Neuronal stem cell (in vitro differentiated cells): ENCODE results near the gene MROH9. TPM values are rescaled to one million over a fixed set of nuclear protein-coding genes. Genes with fewer than 3 reads are reported as not detected.

ENCODE experiments used
- DNase-seq: peaks from one replicate; pipeline ENCODE4 v3.0.0-alpha.2; 2013; ENCODE audit warnings: low spot score
- H2AFZ ChIP-seq: one replicate; pipeline ENCODE4 v1.6.1; 2013; ENCODE audit warnings: mild to moderate bottlenecking, low read length, inconsistent platforms
- H2AK5ac ChIP-seq: 2 replicates; pipeline ENCODE4 v1.6.1; 2013; ENCODE audit warnings: low read depth, mild to moderate bottlenecking, inconsistent platforms, low read length, moderate library complexity, mixed read lengths
- H2BK120ac ChIP-seq: 2 replicates; pipeline ENCODE4 v1.6.1; 2013; ENCODE audit warnings: low read depth, mild to moderate bottlenecking, inconsistent platforms, low read length, moderate library complexity, mixed read lengths
- H2BK12ac ChIP-seq: one replicate; pipeline ENCODE4 v1.6.1; 2013; ENCODE audit warnings: low read length, inconsistent platforms
- H2BK15ac ChIP-seq: 2 replicates; pipeline ENCODE4 v1.6.1; 2013; ENCODE audit warnings: mild to moderate bottlenecking, low read length, inconsistent platforms, mixed read lengths
- H2BK5ac ChIP-seq: one replicate; pipeline ENCODE4 v1.6.1; 2013; ENCODE audit warnings: inconsistent platforms, mild to moderate bottlenecking, low read length, moderate library complexity
- H3K14ac ChIP-seq: one replicate; pipeline ENCODE4 v1.6.1; 2013; ENCODE audit warnings: low read length, inconsistent platforms
- H3K18ac ChIP-seq: 2 replicates; pipeline ENCODE4 v1.6.1; 2013; ENCODE audit warnings: low read length, inconsistent platforms
- H3K23ac ChIP-seq: 2 replicates; pipeline ENCODE4 v1.6.1; 2013; ENCODE audit warnings: low read depth, mild to moderate bottlenecking, mixed read lengths, low read length, inconsistent platforms; ENCODE audit not compliant: poor library complexity
- H3K27ac ChIP-seq: replicated peaks from 3 replicates; pipeline ENCODE4 v1.5.1; 2013; ENCODE audit warnings: low read length, inconsistent platforms
- H3K27me3 ChIP-seq, 3 experiments: 2 replicates each; pipeline ENCODE4 v1.6.1; 2013; ENCODE audit warnings: low read length in 3 of 3, mild to moderate bottlenecking in 2 of 3, inconsistent platforms in 1 of 3, low read depth in 1 of 3, mixed read lengths in 1 of 3, moderate library complexity in 1 of 3; ENCODE audit not compliant: control insufficient read depth in 3 of 3, insufficient read depth in 3 of 3
- H3K36me3 ChIP-seq, 2 donors: replicated peaks in 1 of 2; 2 replicates each; pipeline ENCODE4 v1.6.1; 2013; ENCODE audit warnings: low read length in 2 of 2; ENCODE audit not compliant: control insufficient read depth in 2 of 2, insufficient read depth in 2 of 2
- H3K4ac ChIP-seq: 2 replicates; pipeline ENCODE4 v1.6.1; 2013; ENCODE audit warnings: inconsistent platforms, mild to moderate bottlenecking, low read length, moderate library complexity
- H3K4me1 ChIP-seq, 2 donors: 1 replicate in 1 of 2; 2 replicates in 1 of 2; pipeline ENCODE4 v1.6.1; 2013; ENCODE audit warnings: low read length in 2 of 2, low read depth in 1 of 2; ENCODE audit not compliant: control insufficient read depth in 2 of 2, insufficient read depth in 1 of 2
- H3K4me2 ChIP-seq: one replicate; pipeline ENCODE4 v1.6.1; 2013; ENCODE audit warnings: mild to moderate bottlenecking, low read length, inconsistent platforms; ENCODE audit not compliant: insufficient read depth, poor library complexity, severe bottlenecking
- H3K4me3 ChIP-seq, 2 donors: 2 replicates each; pipeline ENCODE4 v1.5.1; 2013; ENCODE audit warnings: low read length in 2 of 2, mild to moderate bottlenecking in 2 of 2, inconsistent platforms in 1 of 2, moderate library complexity in 1 of 2
- H3K79me1 ChIP-seq: one replicate; pipeline ENCODE4 v1.6.1; 2013; ENCODE audit warnings: low read depth, mild to moderate bottlenecking, inconsistent platforms, low read length, moderate library complexity
- H3K9ac ChIP-seq: one replicate; pipeline ENCODE4 v1.6.1; 2013; ENCODE audit warnings: mild to moderate bottlenecking, low read depth, low read length, inconsistent platforms; ENCODE audit not compliant: poor library complexity
- H3K9me3 ChIP-seq, 2 donors: replicated peaks in 1 of 2; 2 replicates each; pipeline versions ENCODE3 to v1.6.1; 2013; ENCODE audit warnings: low read length in 2 of 2, mild to moderate bottlenecking in 2 of 2, inconsistent platforms in 1 of 2, low read depth in 1 of 2, mixed read lengths in 1 of 2, moderate library complexity in 1 of 2; ENCODE audit not compliant: control insufficient read depth in 2 of 2, insufficient read depth in 1 of 2
- H4K8ac ChIP-seq: one replicate; pipeline ENCODE4 v1.6.1; 2013; ENCODE audit warnings: low read depth, mild to moderate bottlenecking, inconsistent platforms, low read length, moderate library complexity
- H4K91ac ChIP-seq: one replicate; pipeline ENCODE4 v1.6.1; 2013; ENCODE audit warnings: low read length, low read depth, mild to moderate bottlenecking, inconsistent platforms; ENCODE audit not compliant: poor library complexity
- WGBS, 2 donors: extraction: QIAGEN DNeasy Blood & Tissue Kit; methylation state at CpG; one replicate each; pipeline ENCODE4 v1.1.7; 2013; ENCODE audit warnings: missing lambda C conversion rate in 2 of 2, mixed read lengths in 1 of 2; ENCODE audit not compliant: insufficient read length in 2 of 2, insufficient replicate concordance in 1 of 2; ENCODE audit errors: extremely low coverage in 2 of 2; 5-methylcytosine and 5-hydroxymethylcytosine counted together
- polyA plus RNA-seq, 2 experiments: library from polyadenylated mRNA; stranded (reverse); fragments of 200-250 nt; gene quantifications; one replicate each; pipeline ENCODE4 v1.2.3, GENCODE V29; 2013

Gene MROH9
- not detected for polyA plus RNA-seq (2013, experiment 1 of 2)
- polyA plus RNA-seq (2013, experiment 2 of 2): not detected

GRCh38 chr1:170935231-170935630, at the start of gene MROH9:
Gene MROH9 (plus strand): TSS chr1:170935534. CDS start chr1:170945557, 10,023 bp downstream.
- Histone ChIP-seq H3K27ac (no peak within 1 kb of the TSS), H3K27me3 (no peaks in the 10 kb centered on the region)
- DNase-seq: no peak

GRCh38 chr1:170885551-170885950, 49.8 kb upstream of the MROH9 start:
- Histone ChIP-seq H2AK5ac (no peak overlapping the region), H3K4ac (no peak overlapping the region), H3K36me3 (no peaks in the 10 kb centered on the region), H3K18ac (no peak overlapping the region), H2BK120ac (no peak overlapping the region), H3K23ac (no peak overlapping the region), H2BK12ac (no peak overlapping the region), H3K4me2 (no peak overlapping the region), H3K4me3 (no peak overlapping the region), H2BK5ac (no peak overlapping the region), H3K27me3 (no peaks in the 10 kb centered on the region), H4K8ac (no peak overlapping the region), H3K9ac (no peak overlapping the region), H2AFZ (no peak overlapping the region), H3K79me1 (no peaks in the 10 kb centered on the region), H3K27ac (no peak overlapping the region), H3K9me3 (no peaks in the 10 kb centered on the region), H3K4me1 (no peaks in the 10 kb centered on the region), H4K91ac (no peak overlapping the region), H3K14ac (no peak overlapping the region), H2BK15ac (no peak overlapping the region)
- no peak for DNase-seq
- no CpG with 5 or more reads among the region's 3 CpGs for WGBS, 2 donors

More at GRCh38 chr1:170935231-170935630, at the start of gene MROH9:
- no peak within 1 kb of the TSS for H3K4ac ChIP-seq
- no peak within 1 kb of the TSS for H2BK5ac ChIP-seq
- H3K4me2 ChIP-seq: no peak within 1 kb of the TSS
- no peaks in the 10 kb centered on the region for H3K9me3 ChIP-seq
- no peak within 1 kb of the TSS for H2AFZ ChIP-seq
- no peaks in the 10 kb centered on the region for H3K4me1 ChIP-seq
- no peak within 1 kb of the TSS for H4K91ac ChIP-seq
- H2BK12ac ChIP-seq: no peak within 1 kb of the TSS
- no peak within 1 kb of the TSS for H3K4me3 ChIP-seq
- no CpG with 5 or more reads among the region's 2 CpGs for WGBS, 2 donors
- H2BK120ac ChIP-seq: no peak within 1 kb of the TSS
- H3K36me3 ChIP-seq: no peaks in the 10 kb centered on the region
- H4K8ac ChIP-seq: no peak within 1 kb of the TSS
- no peak within 1 kb of the TSS for H3K14ac ChIP-seq
- no peak within 1 kb of the TSS for H2AK5ac ChIP-seq
- no peak within 1 kb of the TSS for H3K18ac ChIP-seq
- no peak within 1 kb of the TSS for H2BK15ac ChIP-seq
- H3K23ac ChIP-seq: no peak within 1 kb of the TSS
- no peak within 1 kb of the TSS for H3K9ac ChIP-seq
- no peaks in the 10 kb centered on the region for H3K79me1 ChIP-seq

- no peak overlapping the region for H2BK12ac ChIP-seq
- no peak overlapping the region for H3K4ac ChIP-seq
- H3K4me2 ChIP-seq: no peak overlapping the region
- H2BK5ac ChIP-seq: no peak overlapping the region
- no peaks in the 10 kb centered on the region for H3K36me3 ChIP-seq
- no peak overlapping the region for H3K9ac ChIP-seq
- no CpG with 5 or more reads among the region's 3 CpGs for WGBS, 2 donors
- no peak overlapping the region for H2BK120ac ChIP-seq
- no peaks in the 10 kb centered on the region for H3K4me1 ChIP-seq
- H3K9me3 ChIP-seq: no peaks in the 10 kb centered on the region
- no peak overlapping the region for H3K4me3 ChIP-seq
- no peak for DNase-seq
- H3K18ac ChIP-seq: no peak overlapping the region
- no peak overlapping the region for H4K8ac ChIP-seq
- no peak overlapping the region for H2AK5ac ChIP-seq
- no peaks in the 10 kb centered on the region for H3K27me3 ChIP-seq
- no peak overlapping the region for H4K91ac ChIP-seq
- no peaks in the 10 kb centered on the region for H3K79me1 ChIP-seq
- H2AFZ ChIP-seq: no peak overlapping the region
- no peak overlapping the region for H2BK15ac ChIP-seq
- H3K23ac ChIP-seq: no peak overlapping the region
- no peak overlapping the region for H3K27ac ChIP-seq
- no peak overlapping the region for H3K14ac ChIP-seq
Observed at GRCh38 chr1:170886460-170886859, 48.9 kb upstream of the MROH9 start.

GRCh38 chr1:170887726-170888125, 47.6 kb upstream of the MROH9 start:
- no peak overlapping the region for H3K9ac ChIP-seq
- H3K4me2 ChIP-seq: no peak overlapping the region
- no peak overlapping the region for H3K23ac ChIP-seq
- H3K27me3 ChIP-seq: no peaks in the 10 kb centered on the region
- H4K8ac ChIP-seq: no peak overlapping the region
- H3K4me3 ChIP-seq: no peak overlapping the region
- H3K14ac ChIP-seq: no peak overlapping the region
- no peaks in the 10 kb centered on the region for H3K9me3 ChIP-seq
- H3K27ac ChIP-seq: no peak overlapping the region
- DNase-seq: no peak
- H2BK120ac ChIP-seq: no peak overlapping the region
- no peak overlapping the region for H2AFZ ChIP-seq
- H2BK15ac ChIP-seq: no peak overlapping the region
- H3K4me1 ChIP-seq: no peaks in the 10 kb centered on the region
- H3K18ac ChIP-seq: no peak overlapping the region
- WGBS, 2 donors: no CpG with 5 or more reads among the region's 2 CpGs
- H2BK12ac ChIP-seq: no peak overlapping the region
- no peaks in the 10 kb centered on the region for H3K36me3 ChIP-seq
- no peak overlapping the region for H2BK5ac ChIP-seq
- no peak overlapping the region for H4K91ac ChIP-seq
- H3K79me1 ChIP-seq: no peaks in the 10 kb centered on the region
- H3K4ac ChIP-seq: no peak overlapping the region
- no peak overlapping the region for H2AK5ac ChIP-seq
